ENCODE measurements around the gene TAF4. TPM values are rescaled to one million over a fixed set of nuclear protein-coding genes. Genes with fewer than 3 reads are reported as not detected.

Gene TAF4
- total RNA-seq, 1 donor from 2014 or later = 28.1 TPM

DNA sequence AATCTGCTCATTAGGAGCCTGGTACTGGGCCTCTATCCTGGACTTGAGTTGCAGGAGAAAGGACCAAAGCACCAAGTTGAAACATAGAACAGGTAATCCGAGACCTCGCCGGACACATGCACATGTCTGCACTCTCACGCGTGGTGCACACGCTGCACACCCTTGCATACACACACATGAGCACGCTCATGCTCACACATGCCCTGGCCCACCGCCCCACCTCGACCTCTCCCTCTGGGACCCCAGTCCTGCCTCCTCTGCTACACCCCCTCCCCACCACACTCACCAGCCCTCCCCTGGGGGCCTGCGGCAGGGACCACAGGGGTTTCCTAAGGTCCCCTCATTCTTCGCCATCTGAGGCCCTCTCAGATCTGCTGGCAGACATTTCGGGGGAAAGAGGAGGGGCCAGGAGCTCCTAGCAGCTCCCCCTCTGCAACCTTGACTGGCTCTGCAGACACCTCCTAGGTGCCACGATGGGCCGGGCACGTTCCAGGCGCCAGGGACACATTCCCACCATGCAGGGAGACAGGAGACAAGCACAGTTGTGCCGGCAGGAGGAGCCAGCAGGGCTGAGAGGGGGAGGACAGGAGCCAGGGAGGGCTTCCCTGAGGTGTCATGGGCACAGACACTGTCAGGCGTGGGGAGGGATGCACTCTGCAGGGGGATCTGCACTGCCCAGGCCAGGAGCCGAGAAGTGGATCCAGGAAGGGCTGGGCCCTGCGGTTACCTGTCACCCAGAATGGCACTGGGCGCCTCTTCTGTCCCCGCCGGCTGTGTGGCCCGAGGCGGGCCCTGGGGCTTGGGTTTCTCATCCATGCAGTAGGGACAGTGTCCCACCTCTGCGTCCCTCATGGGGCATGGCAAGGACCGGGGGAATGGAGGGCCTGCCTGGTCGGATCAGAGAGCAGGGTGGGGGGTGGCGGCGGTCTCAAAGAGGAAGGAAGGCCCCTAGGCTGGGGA, 31.0 kb upstream of the TAF4 start:
- Mint-ChIP-seq H3K36me3 (no peaks in the 10 kb centered on the region), H3K27ac (no peak overlapping the region), H3K4me1 (no peaks in the 10 kb centered on the region), H3K4me3 (no peak overlapping the region), H3K9me3 (peaks cover 4% of the 10 kb centered on the region), H3K27me3 (ENCODE audit: low read depth) (peaks cover 18% of the 10 kb centered on the region)
- TF ChIP-seq, protein P1, sequence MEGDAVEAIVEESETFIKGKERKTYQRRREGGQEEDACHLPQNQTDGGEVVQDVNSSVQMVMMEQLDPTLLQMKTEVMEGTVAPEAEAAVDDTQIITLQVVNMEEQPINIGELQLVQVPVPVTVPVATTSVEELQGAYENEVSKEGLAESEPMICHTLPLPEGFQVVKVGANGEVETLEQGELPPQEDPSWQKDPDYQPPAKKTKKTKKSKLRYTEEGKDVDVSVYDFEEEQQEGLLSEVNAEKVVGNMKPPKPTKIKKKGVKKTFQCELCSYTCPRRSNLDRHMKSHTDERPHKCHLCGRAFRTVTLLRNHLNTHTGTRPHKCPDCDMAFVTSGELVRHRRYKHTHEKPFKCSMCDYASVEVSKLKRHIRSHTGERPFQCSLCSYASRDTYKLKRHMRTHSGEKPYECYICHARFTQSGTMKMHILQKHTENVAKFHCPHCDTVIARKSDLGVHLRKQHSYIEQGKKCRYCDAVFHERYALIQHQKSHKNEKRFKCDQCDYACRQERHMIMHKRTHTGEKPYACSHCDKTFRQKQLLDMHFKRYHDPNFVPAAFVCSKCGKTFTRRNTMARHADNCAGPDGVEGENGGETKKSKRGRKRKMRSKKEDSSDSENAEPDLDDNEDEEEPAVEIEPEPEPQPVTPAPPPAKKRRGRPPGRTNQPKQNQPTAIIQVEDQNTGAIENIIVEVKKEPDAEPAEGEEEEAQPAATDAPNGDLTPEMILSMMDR (IDR thresholded peaks at IDR 0.05; ENCODE audit: unreplicated experiment) = no peak
- no peak for DNase-seq (ENCODE audit: low spot score in 2 of 2, unreplicated experiment in 2 of 2)

DNA sequence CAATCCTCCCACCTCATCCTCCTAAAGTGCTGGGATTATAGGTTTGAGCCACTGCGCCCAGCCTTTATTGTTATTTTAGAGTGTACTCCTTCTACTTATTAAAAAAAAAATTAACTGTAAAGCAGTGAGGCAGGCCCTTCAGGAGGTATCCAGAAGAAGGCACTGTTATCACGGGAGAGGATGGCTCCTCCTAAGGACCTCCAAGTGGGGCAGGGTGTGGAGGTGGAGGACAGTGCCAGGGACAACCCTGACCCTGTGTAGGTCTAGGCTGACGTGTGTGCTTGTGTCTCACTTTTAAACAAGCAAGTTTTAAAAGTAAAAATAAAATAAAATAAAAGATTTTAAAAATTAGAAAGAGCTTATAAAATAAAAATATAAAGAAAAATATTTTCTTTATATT, 23.7 kb upstream of the TAF4 start:
- Mint-ChIP-seq H3K4me1 (no peaks in the 10 kb centered on the region), H3K27me3 (ENCODE audit: low read depth) (peaks cover 14% of the 10 kb centered on the region), H3K27ac (no peak overlapping the region), H3K9me3 (no peaks in the 10 kb centered on the region), H3K4me3 (no peak overlapping the region), H3K36me3 (no peaks in the 10 kb centered on the region)
- TF ChIP-seq, protein P1 (IDR thresholded peaks at IDR 0.05; ENCODE audit: unreplicated experiment) = no peak
- no peak for DNase-seq (ENCODE audit: low spot score in 2 of 2, unreplicated experiment in 2 of 2)

DNA sequence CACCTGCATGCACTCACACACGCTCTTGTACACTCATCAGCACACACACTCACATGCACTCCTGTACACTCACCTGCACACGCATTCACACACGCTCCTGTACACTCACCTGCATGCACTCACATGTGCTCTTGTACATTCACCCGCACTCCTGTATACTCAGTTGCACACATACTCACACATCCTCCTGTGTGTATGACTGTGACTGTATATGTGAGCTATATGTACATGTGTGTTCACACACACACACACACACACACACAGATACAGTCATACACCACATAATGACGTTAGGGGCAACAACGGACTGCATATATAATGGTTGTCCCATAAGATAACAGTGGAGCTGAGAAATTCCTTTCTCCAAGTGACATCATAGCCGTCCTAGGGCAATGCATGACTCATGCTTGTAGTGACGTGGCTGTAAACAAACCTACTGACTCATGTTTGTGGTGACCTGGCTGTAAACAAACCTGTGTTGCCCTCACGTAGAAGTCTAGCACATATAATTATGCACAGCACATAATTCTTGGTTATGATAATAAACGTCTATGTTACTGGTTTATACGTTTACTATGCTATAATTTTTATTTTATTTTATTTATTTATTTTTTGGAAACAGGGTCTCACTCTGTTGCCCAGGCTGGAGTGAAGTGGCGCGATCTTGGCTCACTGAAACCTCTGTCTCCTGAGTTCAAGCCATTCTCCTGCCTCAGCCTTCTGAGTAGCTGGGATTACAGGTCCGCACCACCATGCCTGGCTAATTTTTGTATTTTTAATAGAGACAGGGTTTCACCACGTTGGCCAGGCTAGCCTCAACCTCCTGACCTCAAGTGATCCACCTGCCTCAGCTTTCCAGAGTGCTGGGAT, 22.8 kb upstream of the TAF4 start:
- Mint-ChIP-seq H3K27ac (no peak overlapping the region), H3K36me3 (no peaks in the 10 kb centered on the region), H3K4me3 (no peak overlapping the region)

DNA sequence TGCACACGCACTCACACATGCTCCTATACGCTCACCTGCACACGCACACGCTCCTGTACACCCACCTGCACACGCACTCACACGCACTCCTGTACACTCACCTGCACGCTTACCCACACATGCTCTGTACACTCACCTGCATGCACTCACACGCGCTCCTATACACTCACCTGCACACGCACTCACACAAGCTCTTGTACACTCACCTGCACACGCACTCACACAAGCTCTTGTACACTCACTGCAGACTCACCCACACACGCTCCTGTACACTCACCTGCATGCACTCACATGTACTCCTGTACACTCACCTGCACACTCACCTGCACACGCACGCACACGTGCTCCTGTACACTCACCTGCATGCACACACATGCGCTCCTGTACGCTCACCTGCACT, 22.0 kb upstream of the TAF4 start:
- Mint-ChIP-seq H3K4me1 (no peaks in the 10 kb centered on the region), H3K36me3 (no peaks in the 10 kb centered on the region), H3K27me3 (ENCODE audit: low read depth) (peaks cover 16% of the 10 kb centered on the region), H3K9me3 (no peaks in the 10 kb centered on the region), H3K27ac (no peak overlapping the region), H3K4me3 (no peak overlapping the region)
- no peak for DNase-seq (ENCODE audit: low spot score in 2 of 2, unreplicated experiment in 2 of 2)
- TF ChIP-seq, protein P1 (IDR thresholded peaks at IDR 0.05; ENCODE audit: unreplicated experiment) = no peak

More for the DNA sequence above, 22.8 kb upstream of the TAF4 start:
- H3K4me1 Mint-ChIP-seq = no peaks in the 10 kb centered on the region
- no peak for DNase-seq (ENCODE audit: low spot score in 2 of 2, unreplicated experiment in 2 of 2)
- H3K27me3 Mint-ChIP-seq (ENCODE audit: low read depth) = peaks cover 14% of the 10 kb centered on the region
- TF ChIP-seq, protein P1 (IDR thresholded peaks at IDR 0.05; ENCODE audit: unreplicated experiment) = no peak
- H3K9me3 Mint-ChIP-seq = no peaks in the 10 kb centered on the region

DNA sequence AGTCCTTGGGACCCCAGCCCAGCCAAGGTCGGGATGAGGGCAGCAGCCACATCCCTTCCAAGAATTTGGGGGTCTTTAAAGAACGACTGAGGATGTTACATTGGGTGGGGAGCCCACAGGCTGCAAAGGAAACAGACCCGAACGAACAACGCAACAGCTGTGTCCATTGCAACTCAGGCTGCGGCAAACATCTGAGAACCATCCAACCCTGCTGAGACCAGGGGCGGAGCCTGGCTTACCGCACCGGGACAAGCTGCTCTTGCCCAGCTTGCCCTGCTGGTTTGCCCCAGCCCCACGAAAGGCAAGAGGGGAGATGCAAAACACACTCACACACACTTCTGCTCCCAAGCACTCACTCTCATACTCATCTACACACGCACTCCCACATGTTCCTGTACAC, 21.5 kb upstream of the TAF4 start:
- H3K27ac Mint-ChIP-seq = no peak overlapping the region
- no peak for DNase-seq (ENCODE audit: low spot score in 2 of 2, unreplicated experiment in 2 of 2)
- H3K9me3 Mint-ChIP-seq = no peaks in the 10 kb centered on the region
- H3K4me1 Mint-ChIP-seq = no peaks in the 10 kb centered on the region
- H3K27me3 Mint-ChIP-seq (ENCODE audit: low read depth) = peaks cover 17% of the 10 kb centered on the region
- no peaks in the 10 kb centered on the region for H3K36me3 Mint-ChIP-seq
- H3K4me3 Mint-ChIP-seq = no peak overlapping the region
- TF ChIP-seq, protein P1 (IDR thresholded peaks at IDR 0.05; ENCODE audit: unreplicated experiment) = no peak
